ENCODE measurements around the gene SUDS3. TPM values are rescaled to one million over a fixed set of nuclear protein-coding genes. Genes with fewer than 3 reads are reported as not detected.
"Not testable (repeated sequence)": the region's sequence is repeated elsewhere in the genome, so short reads cannot be mapped to it uniquely, and the experiment has no call there.

The SUDS3 gene
- total and polyA plus RNA-seq, 2 donors: 19.0 to 49.4 TPM

DNA sequence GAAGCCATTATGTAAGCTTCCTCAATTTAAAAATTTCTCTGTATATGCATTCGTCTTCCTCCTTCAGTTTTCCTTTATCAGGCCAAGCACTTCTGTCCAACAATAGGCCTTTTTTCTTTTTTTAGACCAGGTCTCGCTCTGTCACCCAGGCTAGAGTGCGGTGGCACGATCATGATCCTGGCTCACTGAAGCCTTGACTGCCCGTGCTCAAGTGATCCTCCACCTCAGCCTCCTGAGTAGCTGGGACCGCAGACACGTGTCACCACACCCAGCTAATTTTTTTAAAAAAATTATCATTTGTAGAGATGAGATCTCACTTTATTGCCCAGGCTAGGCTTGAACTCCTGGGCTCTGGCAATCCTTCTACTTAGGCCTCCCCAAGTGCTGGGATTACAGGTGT lies 29.5 kb upstream of the SUDS3 start:
- DNase-seq (ENCODE audit: extremely low spot score): no peak
- Histone ChIP-seq H3K27ac (ENCODE audit: low read depth) (no peak overlapping the region), H3K4me3 (ENCODE audit: low read depth, low read length) (no peak overlapping the region), H3K4me1 (ENCODE audit: insufficient read depth) (no peaks in the 10 kb centered on the region), H3K36me3 (ENCODE audit: insufficient read depth) (no peaks in the 10 kb centered on the region)
- whole genome bisulfite sequencing: 83% methylated on average over 7 of the region's 7 CpGs

DNA sequence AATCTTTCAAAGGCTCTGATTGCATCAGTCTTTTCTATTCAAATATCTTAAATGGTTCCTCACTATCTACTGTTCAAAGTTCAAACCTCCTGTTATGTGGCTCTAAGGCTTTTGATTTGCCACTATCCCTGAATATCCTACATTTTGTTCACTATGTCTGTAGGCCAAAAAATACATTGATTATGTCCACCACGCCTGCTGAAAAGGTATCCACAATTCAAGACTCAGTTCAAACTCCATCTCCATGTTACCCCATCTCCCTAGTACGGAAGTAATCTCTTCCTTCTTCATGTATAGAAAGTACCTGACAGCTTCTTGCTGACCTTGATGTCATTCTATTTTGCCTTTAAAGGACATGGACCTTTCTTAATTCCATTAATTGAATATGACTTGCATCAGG lies 28.4 kb upstream of the SUDS3 start:
- no peaks in the 10 kb centered on the region for H3K36me3 ChIP-seq (ENCODE audit: insufficient read depth)
- H3K27ac ChIP-seq (ENCODE audit: low read depth): no peak overlapping the region
- WGBS: 98% methylated on average over 2 of the region's 2 CpGs
- DNase-seq (ENCODE audit: extremely low spot score): no peak
- H3K4me3 ChIP-seq (ENCODE audit: low read depth, low read length): no peak overlapping the region
- no peaks in the 10 kb centered on the region for H3K4me1 ChIP-seq (ENCODE audit: insufficient read depth)

- Histone ChIP-seq H3K4me3 (ENCODE audit: low read depth, low read length) (no peak overlapping the region), H3K36me3 (ENCODE audit: insufficient read depth) (no peaks in the 10 kb centered on the region), H3K4me1 (ENCODE audit: insufficient read depth) (no peaks in the 10 kb centered on the region), H3K27ac (ENCODE audit: low read depth) (no peak overlapping the region)
- WGBS: 93% methylated on average over 6 of the region's 6 CpGs
- DNase-seq (ENCODE audit: extremely low spot score): no peak
Measured at GRCh38 chr12:118350908-118351559, 25.3 kb upstream of the SUDS3 start.

DNA sequence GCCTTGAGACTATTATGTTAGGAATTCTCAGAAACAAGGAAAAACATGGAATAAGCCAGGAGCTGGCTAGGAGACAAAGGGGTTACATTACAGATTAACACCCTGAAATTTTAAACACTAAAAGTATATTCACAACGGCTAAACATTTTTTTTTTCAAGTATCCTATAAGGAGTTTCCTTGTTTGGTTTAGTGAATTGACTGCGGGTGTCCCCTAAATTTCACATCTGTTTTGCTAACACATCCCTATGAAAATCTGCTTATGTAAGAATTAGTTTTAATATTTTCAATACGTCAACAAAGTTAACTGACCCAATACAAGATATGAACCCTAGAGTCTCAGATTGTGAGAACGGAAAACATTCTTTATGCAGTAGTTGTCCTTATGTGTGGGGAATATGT lies 22.6 kb upstream of the SUDS3 start:
- H3K4me3 ChIP-seq (ENCODE audit: low read depth, low read length): no peak overlapping the region
- no peaks in the 10 kb centered on the region for H3K36me3 ChIP-seq (ENCODE audit: insufficient read depth)
- no peaks in the 10 kb centered on the region for H3K4me1 ChIP-seq (ENCODE audit: insufficient read depth)
- 85% methylated on average over 4 of the region's 4 CpGs for WGBS
- H3K27ac ChIP-seq (ENCODE audit: low read depth): no peak overlapping the region
- DNase-seq (ENCODE audit: extremely low spot score): no peak

DNA sequence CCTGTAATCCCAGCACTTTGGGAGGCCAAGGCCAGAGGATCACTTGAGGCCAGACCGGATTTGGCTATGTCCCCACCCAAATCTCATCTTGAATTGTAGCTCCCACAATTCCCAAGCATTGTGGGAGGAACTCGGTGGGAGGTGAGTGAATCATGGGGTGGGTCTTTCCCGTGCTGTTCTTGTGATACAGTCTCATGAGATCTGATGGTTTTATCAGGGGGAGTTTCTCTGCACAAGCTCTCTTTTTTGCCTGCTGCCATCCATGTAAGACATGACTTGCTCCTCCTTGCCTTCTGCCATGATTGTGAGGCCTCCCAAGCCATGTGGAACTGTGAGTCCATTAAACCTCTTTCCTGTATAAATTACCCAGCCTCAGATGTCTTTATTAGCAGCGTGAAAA lies 21.9 kb upstream of the SUDS3 start:
- DNase-seq (ENCODE audit: extremely low spot score); H3K27ac ChIP-seq (ENCODE audit: low read depth); H3K4me1 ChIP-seq (ENCODE audit: insufficient read depth); H3K36me3 ChIP-seq (ENCODE audit: insufficient read depth); H3K4me3 ChIP-seq (ENCODE audit: low read depth, low read length): not testable (repeated sequence)
- 91% methylated on average over 4 of the region's 4 CpGs for WGBS

DNA sequence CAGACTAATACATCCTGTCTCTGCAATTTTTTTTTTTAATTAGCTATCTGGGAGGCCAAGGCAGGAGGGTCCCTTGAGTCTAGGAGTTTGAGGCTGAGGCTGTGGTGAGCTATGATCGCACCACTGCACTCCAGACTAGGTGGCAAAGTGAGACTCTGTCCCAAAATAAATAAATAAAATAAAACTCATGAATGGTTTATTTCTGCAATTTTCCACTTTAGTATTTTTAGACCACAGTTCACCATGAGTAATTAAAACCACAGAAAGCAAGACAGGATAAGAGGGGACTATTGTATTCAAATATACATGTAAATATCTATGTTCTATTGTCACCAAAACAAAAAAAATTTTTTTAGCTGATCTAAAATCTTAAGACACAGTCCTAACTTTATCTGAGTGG lies 21.5 kb upstream of the SUDS3 start:
- Histone ChIP-seq H3K27ac (ENCODE audit: low read depth) (no peak overlapping the region), H3K36me3 (ENCODE audit: insufficient read depth) (no peaks in the 10 kb centered on the region), H3K4me1 (ENCODE audit: insufficient read depth) (no peaks in the 10 kb centered on the region), H3K4me3 (ENCODE audit: low read depth, low read length) (no peak overlapping the region)
- no peak for DNase-seq (ENCODE audit: extremely low spot score)
- 94% methylated on average over 1 of the region's 1 CpG for WGBS

- no peak overlapping the region for H3K4me3 ChIP-seq (ENCODE audit: low read depth, low read length)
- no peak overlapping the region for H3K27ac ChIP-seq (ENCODE audit: low read depth)
- no peak for DNase-seq (ENCODE audit: extremely low spot score)
- no peaks in the 10 kb centered on the region for H3K36me3 ChIP-seq (ENCODE audit: insufficient read depth)
- no peaks in the 10 kb centered on the region for H3K4me1 ChIP-seq (ENCODE audit: insufficient read depth)
- 100% methylated on average over 1 of the region's 1 CpG for WGBS
Measured at GRCh38 chr12:118355843-118356242, 20.5 kb upstream of the SUDS3 start.

DNA sequence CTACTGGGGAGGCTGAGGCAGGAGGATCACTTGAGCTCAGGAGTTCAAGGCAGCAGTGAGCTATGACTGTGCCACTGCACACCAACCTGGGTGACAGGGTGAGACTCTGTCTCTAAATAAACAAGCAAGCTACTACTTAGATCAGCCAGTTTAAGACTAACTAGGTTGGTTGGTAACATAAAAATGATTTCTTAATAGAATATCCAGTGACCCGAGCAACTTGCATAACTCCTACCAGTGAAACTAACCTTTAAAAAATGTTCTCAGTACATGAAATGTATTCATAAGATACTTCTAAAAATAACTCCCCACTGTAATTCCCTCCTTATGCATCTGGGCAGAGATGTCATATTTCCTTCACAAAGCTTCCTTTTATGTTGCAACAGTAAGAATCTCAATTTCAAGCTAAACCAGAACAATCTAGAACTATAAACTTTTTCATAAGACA lies 19.5 kb upstream of the SUDS3 start:
- Histone ChIP-seq H3K4me1 (ENCODE audit: insufficient read depth) (no peaks in the 10 kb centered on the region), H3K36me3 (ENCODE audit: insufficient read depth) (no peaks in the 10 kb centered on the region), H3K4me3 (ENCODE audit: low read depth, low read length) (no peak overlapping the region), H3K27ac (ENCODE audit: low read depth) (no peak overlapping the region)
- no peak for DNase-seq (ENCODE audit: extremely low spot score)
- WGBS: 9% methylated on average over 1 of the region's 1 CpG

- no peak overlapping the region for H3K4me3 ChIP-seq (ENCODE audit: low read depth, low read length)
- H3K36me3 ChIP-seq (ENCODE audit: insufficient read depth): no peaks in the 10 kb centered on the region
- no peaks in the 10 kb centered on the region for H3K4me1 ChIP-seq (ENCODE audit: insufficient read depth)
- 21% methylated on average over 7 of the region's 7 CpGs for WGBS
- DNase-seq (ENCODE audit: extremely low spot score): no peak
- no peak overlapping the region for H3K27ac ChIP-seq (ENCODE audit: low read depth)
Measured at GRCh38 chr12:118357257-118358007, 18.9 kb upstream of the SUDS3 start.

DNA sequence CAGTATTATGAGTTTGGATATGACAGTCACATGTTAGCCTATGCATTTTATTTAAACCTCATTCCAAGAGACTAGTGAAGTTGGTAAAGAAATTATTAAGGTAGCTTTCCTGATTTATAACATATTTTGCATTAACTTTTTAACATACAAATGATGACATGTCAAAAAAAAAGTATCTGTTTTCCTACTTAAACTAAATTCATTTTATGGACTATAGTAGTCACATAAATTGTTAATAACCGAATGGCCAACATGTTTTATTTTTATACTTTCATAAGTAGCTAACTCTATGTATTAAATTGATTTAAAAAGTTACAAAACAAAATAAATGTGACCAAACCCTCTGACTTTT lies 18.4 kb upstream of the SUDS3 start:
- Histone ChIP-seq H3K36me3 (ENCODE audit: insufficient read depth) (no peaks in the 10 kb centered on the region), H3K4me3 (ENCODE audit: low read depth, low read length) (no peak overlapping the region), H3K4me1 (ENCODE audit: insufficient read depth) (no peaks in the 10 kb centered on the region), H3K27ac (ENCODE audit: low read depth) (no peak overlapping the region)
- 88% methylated on average over 1 of the region's 1 CpG for WGBS
- no peak for DNase-seq (ENCODE audit: extremely low spot score)

DNA sequence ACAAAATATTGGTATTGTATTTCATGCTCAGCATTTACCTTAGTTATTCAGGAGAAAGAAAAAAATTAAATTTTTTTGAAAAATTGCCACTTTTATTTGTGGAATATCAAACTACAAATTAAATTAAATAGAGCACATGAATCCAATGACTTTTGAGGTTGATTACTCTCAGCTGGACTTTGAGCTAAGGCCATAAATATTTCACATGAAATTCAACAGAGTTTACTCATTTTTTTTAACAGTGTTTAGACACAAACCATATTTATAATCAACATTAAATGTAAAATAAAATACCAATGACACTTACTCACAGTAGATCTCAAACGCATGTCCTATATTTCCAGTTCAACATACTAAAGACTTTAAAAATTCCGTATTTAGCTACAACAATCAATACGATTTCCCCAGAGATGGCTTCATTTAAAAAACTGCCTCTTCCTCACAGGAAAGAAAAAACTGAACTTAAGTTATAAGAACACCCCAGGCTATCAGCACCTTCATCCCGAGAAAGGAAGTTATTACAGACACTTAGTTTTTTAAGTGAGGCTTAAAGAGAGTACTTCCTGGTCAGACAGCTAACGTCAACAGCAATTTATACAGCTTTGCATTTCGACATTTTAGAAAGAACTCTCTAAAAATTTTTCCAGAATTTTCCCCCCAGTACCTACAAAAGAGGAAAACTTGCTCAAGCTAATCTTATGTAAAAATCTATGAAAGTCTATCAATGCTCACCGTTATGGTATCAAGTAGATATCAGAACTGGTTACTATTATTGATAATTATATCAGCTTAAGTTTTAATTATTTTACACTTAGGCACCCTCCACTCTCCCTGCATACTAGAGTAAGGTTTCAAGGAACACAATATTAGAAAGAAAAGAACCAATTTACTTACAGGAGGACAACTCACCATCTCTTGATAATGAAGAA lies 17.5 kb upstream of the SUDS3 start:
- DNase-seq (ENCODE audit: extremely low spot score): no peak
- WGBS: 58% methylated on average over 7 of the region's 7 CpGs
- H3K4me3 ChIP-seq (ENCODE audit: low read depth, low read length): no peak overlapping the region
- no peaks in the 10 kb centered on the region for H3K36me3 ChIP-seq (ENCODE audit: insufficient read depth)
- peak overlapping the region; percentile 18 for H3K27ac ChIP-seq (ENCODE audit: low read depth)
- H3K4me1 ChIP-seq (ENCODE audit: insufficient read depth): no peaks in the 10 kb centered on the region

- Histone ChIP-seq H3K27ac (ENCODE audit: low read depth) (no peak overlapping the region), H3K4me3 (ENCODE audit: low read depth, low read length) (no peak overlapping the region), H3K36me3 (ENCODE audit: insufficient read depth) (no peaks in the 10 kb centered on the region), H3K4me1 (ENCODE audit: insufficient read depth) (no peaks in the 10 kb centered on the region)
- 84% methylated on average over 4 of the region's 4 CpGs for WGBS
- no peak for DNase-seq (ENCODE audit: extremely low spot score)
Measured at GRCh38 chr12:118359541-118359915, 16.8 kb upstream of the SUDS3 start.

GRCh38 chr12:118361092-118361404 lies 15.3 kb upstream of the SUDS3 start:
- H3K4me3 ChIP-seq (ENCODE audit: low read depth, low read length): no peak overlapping the region
- no peak overlapping the region for H3K27ac ChIP-seq (ENCODE audit: low read depth)
- 86% methylated on average over 5 of the region's 5 CpGs for WGBS
- DNase-seq (ENCODE audit: extremely low spot score): no peak
- no peaks in the 10 kb centered on the region for H3K36me3 ChIP-seq (ENCODE audit: insufficient read depth)
- H3K4me1 ChIP-seq (ENCODE audit: insufficient read depth): no peaks in the 10 kb centered on the region

GRCh38 chr12:118361889-118362288 lies 14.5 kb upstream of the SUDS3 start:
- WGBS: 92% methylated on average over 4 of the region's 4 CpGs
- H3K36me3 ChIP-seq (ENCODE audit: insufficient read depth): no peaks in the 10 kb centered on the region
- DNase-seq (ENCODE audit: extremely low spot score): no peak
- no peak overlapping the region for H3K27ac ChIP-seq (ENCODE audit: low read depth)
- no peak overlapping the region for H3K4me3 ChIP-seq (ENCODE audit: low read depth, low read length)
- H3K4me1 ChIP-seq (ENCODE audit: insufficient read depth): no peaks in the 10 kb centered on the region
